ENCODE data around the gene PSMG4.

DNA sequence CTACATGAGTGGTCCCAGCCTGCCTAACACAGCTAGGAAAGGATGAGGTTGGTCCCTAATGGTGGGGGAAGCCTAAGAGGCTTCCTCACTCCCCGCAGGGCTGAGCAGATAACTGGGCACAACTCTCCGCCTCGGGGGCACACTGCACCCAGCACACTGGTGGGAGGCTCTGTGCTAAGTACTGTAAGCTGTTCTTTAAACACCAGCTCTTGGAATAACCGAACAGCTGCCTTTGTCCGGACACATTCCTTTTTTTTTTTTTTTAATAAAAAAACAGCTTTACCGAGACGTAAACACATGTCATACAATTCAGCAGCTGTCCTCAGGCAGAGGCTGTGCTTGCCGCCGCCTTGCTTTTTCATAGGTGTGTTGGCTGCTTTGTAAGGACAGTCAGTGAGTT lies 6.9 kb downstream of the PSMG4 start:
- TF ChIP-seq, protein P1, sequence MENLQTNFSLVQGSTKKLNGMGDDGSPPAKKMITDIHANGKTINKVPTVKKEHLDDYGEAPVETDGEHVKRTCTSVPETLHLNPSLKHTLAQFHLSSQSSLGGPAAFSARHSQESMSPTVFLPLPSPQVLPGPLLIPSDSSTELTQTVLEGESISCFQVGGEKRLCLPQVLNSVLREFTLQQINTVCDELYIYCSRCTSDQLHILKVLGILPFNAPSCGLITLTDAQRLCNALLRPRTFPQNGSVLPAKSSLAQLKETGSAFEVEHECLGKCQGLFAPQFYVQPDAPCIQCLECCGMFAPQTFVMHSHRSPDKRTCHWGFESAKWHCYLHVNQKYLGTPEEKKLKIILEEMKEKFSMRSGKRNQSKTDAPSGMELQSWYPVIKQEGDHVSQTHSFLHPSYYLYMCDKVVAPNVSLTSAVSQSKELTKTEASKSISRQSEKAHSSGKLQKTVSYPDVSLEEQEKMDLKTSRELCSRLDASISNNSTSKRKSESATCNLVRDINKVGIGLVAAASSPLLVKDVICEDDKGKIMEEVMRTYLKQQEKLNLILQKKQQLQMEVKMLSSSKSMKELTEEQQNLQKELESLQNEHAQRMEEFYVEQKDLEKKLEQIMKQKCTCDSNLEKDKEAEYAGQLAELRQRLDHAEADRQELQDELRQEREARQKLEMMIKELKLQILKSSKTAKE (IDR thresholded peaks at IDR 0.05; ENCODE audit: low read depth, poor library complexity, severe bottlenecking): no peak
- TF ChIP-seq SIN3A (IDR thresholded peaks at IDR 0.05; ENCODE audit: low read depth, low read length): no peak
- TF ChIP-seq TCF12 (IDR thresholded peaks at IDR 0.05; ENCODE audit: low read depth, low read length): no peak
- TF ChIP-seq, protein P2, sequence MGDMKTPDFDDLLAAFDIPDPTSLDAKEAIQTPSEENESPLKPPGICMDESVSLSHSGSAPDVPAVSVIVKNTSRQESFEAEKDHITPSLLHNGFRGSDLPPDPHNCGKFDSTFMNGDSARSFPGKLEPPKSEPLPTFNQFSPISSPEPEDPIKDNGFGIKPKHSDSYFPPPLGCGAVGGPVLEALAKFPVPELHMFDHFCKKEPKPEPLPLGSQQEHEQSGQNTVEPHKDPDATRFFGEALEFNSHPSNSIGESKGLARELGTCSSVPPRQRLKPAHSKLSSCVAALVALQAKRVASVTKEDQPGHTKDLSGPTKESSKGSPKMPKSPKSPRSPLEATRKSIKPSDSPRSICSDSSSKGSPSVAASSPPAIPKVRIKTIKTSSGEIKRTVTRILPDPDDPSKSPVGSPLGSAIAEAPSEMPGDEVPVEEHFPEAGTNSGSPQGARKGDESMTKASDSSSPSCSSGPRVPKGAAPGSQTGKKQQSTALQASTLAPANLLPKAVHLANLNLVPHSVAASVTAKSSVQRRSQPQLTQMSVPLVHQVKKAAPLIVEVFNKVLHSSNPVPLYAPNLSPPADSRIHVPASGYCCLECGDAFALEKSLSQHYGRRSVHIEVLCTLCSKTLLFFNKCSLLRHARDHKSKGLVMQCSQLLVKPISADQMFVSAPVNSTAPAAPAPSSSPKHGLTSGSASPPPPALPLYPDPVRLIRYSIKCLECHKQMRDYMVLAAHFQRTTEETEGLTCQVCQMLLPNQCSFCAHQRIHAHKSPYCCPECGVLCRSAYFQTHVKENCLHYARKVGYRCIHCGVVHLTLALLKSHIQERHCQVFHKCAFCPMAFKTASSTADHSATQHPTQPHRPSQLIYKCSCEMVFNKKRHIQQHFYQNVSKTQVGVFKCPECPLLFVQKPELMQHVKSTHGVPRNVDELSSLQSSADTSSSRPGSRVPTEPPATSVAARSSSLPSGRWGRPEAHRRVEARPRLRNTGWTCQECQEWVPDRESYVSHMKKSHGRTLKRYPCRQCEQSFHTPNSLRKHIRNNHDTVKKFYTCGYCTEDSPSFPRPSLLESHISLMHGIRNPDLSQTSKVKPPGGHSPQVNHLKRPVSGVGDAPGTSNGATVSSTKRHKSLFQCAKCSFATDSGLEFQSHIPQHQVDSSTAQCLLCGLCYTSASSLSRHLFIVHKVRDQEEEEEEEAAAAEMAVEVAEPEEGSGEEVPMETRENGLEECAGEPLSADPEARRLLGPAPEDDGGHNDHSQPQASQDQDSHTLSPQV (IDR thresholded peaks at IDR 0.05): no peak
- TF ChIP-seq POLR2AphosphoS5 (IDR thresholded peaks at IDR 0.05; ENCODE audit: low read length): no peak
- TF ChIP-seq, protein P3, sequence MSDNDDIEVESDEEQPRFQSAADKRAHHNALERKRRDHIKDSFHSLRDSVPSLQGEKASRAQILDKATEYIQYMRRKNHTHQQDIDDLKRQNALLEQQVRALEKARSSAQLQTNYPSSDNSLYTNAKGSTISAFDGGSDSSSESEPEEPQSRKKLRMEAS (IDR thresholded peaks at IDR 0.05; ENCODE audit: low read depth, low read length): no peak
- TF ChIP-seq FOXM1 (IDR thresholded peaks at IDR 0.05; ENCODE audit: low read depth, low read length): no peak
- TF ChIP-seq FOXK2 (IDR thresholded peaks at IDR 0.05): no peak
- no peak for TF ChIP-seq TCF3 (IDR thresholded peaks at IDR 0.05; ENCODE audit: borderline replicate concordance, insufficient read depth, low read depth, low read length)
- TF ChIP-seq, protein P4, sequence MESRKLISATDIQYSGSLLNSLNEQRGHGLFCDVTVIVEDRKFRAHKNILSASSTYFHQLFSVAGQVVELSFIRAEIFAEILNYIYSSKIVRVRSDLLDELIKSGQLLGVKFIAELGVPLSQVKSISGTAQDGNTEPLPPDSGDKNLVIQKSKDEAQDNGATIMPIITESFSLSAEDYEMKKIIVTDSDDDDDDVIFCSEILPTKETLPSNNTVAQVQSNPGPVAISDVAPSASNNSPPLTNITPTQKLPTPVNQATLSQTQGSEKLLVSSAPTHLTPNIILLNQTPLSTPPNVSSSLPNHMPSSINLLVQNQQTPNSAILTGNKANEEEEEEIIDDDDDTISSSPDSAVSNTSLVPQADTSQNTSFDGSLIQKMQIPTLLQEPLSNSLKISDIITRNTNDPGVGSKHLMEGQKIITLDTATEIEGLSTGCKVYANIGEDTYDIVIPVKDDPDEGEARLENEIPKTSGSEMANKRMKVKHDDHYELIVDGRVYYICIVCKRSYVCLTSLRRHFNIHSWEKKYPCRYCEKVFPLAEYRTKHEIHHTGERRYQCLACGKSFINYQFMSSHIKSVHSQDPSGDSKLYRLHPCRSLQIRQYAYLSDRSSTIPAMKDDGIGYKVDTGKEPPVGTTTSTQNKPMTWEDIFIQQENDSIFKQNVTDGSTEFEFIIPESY (IDR thresholded peaks at IDR 0.05): no peak

Measured in GM12878 (cell line).